ENCODE measurements around the gene TIE1.
A peak's percentile ranks its signal among the peaks of the same experiment; 100 is the strongest.
"Not testable (repeated sequence)": the region's sequence is repeated elsewhere in the genome, so short reads cannot be mapped to it uniquely, and the experiment has no call there.

TIE1 gene

DNA sequence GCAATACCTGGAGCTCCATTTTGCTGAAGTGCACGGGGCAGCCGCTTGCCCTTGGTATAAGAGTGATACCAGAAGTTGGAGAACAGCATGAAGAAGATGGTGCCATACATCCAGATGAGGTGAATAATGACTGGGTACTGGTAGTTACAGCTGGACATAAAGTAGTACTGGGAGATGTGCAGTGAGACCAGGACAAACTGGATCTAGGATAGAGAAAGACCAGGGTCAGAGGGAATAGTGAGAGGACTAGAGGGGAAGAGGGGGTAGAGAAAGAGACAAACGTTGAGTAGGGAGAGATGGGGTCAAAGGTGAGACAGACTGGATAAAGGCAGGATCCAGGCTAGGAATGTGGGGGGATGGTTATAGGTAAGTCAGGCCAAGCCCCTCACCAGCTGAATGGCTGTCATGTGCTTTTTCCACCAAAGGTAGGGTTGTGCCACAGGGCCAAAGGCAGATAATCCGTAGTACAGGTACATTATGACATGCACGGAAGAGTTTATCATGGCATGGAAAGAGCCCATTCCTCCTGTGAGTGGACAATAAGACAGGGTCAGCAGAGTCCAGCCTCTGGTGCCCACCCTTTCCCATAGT is 63.2 kb downstream of the TIE1 start:
- DNase-seq, result no peak

DNA sequence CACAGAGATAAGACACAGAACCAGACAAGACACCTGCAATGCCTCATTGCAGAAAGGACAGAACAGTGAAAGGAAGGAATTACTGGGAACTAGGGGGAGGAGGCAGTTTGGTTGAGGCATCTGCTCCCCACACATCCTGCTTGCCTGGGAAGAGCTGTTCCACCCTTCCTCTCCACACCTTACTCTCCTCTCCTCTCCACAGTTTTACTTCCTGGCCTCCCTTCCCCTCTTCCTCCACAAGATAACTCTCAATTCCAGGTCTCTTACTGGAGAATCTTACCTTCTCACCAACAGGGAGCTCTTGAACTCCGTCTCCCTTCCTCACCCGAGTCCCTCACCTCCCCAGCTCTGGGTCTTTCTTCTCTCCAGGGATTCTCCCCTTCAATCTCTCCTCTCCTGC is 64.9 kb downstream of the TIE1 start:
- DNase-seq, result no peak

DNA sequence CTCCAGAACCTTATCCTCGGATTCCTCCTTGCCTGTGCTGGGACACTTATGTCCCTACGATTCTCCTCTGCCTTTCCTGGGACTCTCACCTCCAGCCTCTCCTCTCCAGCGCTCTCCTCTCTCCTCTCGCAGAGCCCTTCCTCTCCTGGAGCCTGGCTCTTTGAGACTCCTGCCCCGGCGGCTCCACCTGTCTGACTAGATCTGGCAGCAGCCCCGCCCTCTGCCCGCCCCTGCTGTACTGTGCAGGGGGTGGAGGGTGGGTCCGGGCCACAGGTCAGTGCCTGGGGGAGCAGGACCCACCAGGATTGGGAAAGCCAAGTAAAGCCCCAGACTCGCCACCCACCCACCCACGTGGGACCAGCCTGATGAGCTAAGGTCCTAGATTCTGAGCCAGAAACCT is 65.4 kb downstream of the TIE1 start:
- DNase-seq, result peak; percentile 41 to 78

DNA sequence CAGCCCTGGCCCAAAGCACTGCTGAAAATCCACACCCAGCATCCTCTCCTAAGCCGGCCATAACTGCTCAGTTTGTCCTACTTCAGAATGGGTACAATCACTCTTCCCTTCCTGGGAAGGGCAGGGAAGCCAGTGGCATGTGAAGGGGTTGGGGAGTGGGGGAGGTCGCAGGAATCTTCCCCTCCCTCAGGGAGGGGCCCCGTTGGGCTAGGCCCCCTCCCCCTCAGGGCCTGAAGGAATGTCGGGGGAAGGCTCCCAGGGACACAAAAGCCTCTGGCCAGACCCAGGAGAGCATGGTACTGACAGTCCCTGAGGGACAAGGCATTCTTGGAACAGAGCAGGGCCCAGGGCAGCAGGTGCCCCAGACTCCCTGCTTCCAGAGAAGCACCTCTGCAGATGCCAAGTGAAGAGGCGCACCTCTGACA is 65.8 kb downstream of the TIE1 start:
- no peak for DNase-seq

DNA sequence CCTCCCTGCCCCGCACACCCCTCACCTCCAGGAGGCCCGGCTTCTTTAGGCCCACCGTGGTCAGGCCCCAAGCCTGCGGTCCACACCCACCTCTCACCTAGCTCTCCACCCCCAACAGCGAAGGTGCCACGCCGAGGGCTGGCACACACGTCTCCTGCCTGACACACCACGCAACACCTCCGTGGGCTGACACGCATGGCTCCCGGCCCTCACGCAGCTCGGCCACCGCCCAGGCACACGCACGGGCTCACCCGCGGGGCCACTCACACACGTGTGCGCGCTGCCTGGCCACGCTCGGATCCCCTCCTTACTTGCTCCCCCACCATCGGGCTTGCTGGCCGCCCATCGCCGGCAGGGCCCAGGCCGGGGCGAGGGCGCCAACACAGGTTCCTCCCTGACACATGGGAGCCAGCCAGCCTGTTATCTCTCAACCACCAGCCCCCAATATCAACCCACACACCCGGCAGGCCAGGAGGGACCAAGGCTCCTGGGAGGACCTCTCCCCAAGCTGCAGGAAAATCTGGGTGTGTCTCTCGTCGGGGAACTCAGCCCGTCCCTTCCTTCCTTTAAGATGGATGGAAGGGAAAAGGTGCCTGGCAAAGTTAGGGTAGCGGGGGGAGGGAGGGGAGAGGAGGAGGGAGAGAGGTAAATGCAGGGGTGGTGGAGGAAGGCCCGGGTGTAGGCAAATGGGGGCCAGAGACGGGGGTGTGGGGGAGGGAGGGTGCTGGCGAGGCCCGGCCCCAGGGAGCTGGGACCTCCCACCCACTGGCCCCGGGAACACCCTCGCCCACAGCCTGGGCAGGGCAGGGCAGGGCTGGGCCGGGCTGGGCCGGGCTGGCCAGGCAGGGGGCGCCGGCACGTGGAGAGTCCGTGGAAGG is 66.5 kb downstream of the TIE1 start:
- peak; percentile 62 to 76 for DNase-seq

DNA sequence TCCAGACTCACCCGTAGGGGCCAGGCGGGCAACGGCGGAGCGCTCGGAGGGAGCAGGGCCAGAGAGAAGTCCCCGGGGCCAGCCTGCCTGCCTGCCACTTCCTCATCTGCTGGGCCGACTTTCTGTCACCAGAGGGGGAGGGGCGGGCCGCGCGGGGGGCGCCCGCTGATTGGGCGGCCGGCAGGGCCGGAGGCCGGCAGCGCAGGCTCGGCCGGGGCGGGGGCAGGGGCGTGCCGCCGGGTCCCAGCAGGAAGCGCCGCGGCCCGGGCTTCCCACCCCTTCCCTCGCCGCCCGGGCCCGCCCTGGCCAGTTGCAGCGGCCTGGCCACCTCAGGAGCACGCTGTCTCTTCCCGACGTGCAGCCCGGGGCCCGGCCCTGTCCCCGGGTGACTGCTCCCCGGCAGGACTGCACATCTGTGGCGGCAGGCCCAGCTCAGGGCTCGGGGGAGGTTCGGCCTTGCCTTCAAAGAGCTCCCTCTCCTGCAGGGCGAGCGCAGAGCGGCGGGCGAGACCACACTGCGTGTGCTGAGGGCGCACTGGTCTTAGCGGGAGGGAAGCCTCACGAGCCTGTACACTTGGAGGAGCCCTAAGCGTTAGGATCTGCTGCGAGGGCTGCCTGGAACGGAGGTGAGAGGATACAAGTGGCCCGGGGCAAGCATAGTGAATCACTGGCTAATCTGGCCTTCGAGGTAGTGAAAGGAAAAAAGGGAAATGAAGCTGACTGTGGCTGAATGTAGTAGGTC is 67.3 kb downstream of the TIE1 start, which contains the start of gene ELOVL1:
Gene ELOVL1, minus strand, starts transcription at position 108 of the 742 bp plus-strand sequence. CDS start 2,402 bp downstream, outside the sequence.
- DNase-seq, result peak; percentile 91 to 98

DNA sequence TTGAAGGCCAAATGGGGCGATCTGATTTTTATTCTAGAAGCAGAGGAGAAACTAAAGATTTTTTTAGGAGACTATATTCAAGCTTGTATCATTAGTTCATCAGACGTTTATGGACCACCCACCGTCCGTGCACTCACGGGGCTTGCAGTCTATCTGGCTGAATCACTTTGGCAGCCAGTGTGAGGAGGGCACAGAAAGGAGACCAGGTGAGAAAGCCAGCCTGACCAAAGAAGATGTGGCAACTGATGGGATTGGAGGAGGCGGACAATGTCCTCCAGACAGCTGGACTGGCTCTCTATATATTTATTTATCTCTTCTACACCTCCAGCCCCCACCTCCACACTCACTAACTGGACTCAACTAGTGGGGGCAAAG is 67.9 kb downstream of the TIE1 start:
- no peak for DNase-seq

DNA sequence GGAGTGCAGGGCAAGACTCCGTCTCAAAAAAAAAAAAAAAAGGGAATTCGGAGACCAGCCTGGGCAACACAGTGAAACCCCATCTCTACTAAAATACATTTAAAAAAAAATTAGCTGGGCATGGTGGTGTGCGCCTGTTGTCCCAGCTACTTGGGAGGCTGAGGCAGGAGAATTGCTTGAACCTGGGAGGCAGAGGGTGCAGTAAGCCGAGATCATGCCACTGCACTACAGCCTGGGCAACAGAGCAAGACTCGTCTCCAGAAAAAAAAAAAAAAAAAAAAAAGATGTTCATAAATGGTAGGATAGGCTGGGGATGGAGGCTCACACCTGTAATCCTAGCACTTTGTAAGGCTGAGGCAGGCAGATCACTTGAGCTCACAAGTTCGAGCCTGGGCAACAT is 69.0 kb downstream of the TIE1 start:
- DNase-seq, result not testable (repeated sequence)

DNA sequence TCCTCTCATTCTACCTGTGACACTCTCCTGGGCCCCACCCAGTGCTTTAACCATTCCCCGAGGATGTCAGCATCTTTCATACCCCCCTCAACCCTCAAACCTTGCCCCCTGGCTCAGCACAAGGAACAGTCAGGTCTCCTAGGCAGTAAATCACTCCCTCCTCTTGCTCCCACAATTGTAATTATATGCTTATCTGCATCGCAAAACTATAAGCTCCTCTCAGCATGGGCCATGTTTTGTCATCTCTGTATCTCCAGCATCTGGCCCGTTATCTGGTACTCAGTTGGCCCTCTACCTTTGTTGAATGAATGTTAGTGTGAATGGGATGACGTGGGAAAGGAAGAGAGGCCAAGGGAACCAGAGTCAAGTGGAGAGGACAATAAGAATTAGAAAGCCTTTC is 69.8 kb downstream of the TIE1 start:
- no peak for DNase-seq

DNA sequence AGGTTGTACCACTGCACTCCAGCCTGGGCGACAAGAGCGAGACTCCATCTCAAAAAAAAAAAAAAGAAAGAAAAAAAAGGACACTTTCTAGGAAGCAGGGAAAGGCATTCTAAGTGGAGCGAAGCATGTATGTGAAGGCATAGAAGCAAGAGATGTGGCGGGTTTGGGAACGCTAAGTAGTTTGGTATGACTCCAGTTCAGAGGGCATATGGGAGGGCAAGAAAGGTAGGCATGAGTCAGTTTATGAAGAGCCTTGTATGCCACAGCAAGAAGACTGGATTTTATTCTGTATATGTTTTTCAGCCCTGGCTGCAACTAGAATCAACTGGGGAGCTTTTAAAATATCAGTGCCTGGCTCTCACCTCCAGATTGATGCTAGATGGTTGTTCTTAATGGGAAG is 71.4 kb downstream of the TIE1 start:
- no peak for DNase-seq
